T-cell (primary cell): ENCODE results near the gene CHD3. TPM values are rescaled to one million over a fixed set of nuclear protein-coding genes. Genes with fewer than 3 reads are reported as not detected.

ENCODE experiments used
- ATAC-seq, 4 experiments: fragments of 200-7000 bp in 3 of 4; fragments of 150-1000 bp in 1 of 4; cut with Tn5 transposase; replicated peaks in 1 of 4; 1 replicate in 3 of 4; 2 replicates in 1 of 4; pipeline ENCODE4 v1.10.0; 2021; ENCODE audit warnings: moderate library complexity in 3 of 4, mild to moderate bottlenecking in 2 of 4, moderate number of reproducible peaks in 1 of 4
- CTCF ChIA-PET, 2 donors: fragments of 300-600 bp; sonication (Branson Sonifier 250); formaldehyde crosslinking; loops; one replicate each; lab custom pipeline; 2022; ENCODE audit warnings: antibody characterized with exemption in 2 of 2; lab: Charles Lee
- POLR2A ChIA-PET, 2 donors: fragments of 300-600 bp; sonication (Branson Sonifier 250); formaldehyde crosslinking; loops; one replicate each; lab custom pipeline; 2022; ENCODE audit warnings: antibody characterized with exemption in 2 of 2; lab: Charles Lee
- DNase-seq, 35 experiments: peaks; one replicate each; pipeline versions ENCODE4 v3.0.0 to v3.0.0-alpha.2; 2013 to 2023
- H3K27ac ChIP-seq: one replicate; pipeline ENCODE4 v1.5.1; 2013; ENCODE audit warnings: low read length
- H3K27me3 ChIP-seq, 2 experiments: replicated peaks in 1 of 2; 1 replicate in 1 of 2; 2 replicates in 1 of 2; pipeline versions ENCODE4 v1.6.1 to v1.7.0; 2013; ENCODE audit warnings: low read length in 1 of 2, mixed read lengths in 1 of 2; ENCODE audit not compliant: control insufficient read depth in 2 of 2, insufficient read depth in 2 of 2; ENCODE audit errors: extremely low read depth in 1 of 2
- H3K36me3 ChIP-seq, 2 donors: 1 replicate in 1 of 2; 2 replicates in 1 of 2; pipeline versions ENCODE4 v1.6.1 to v1.7.0; 2013; ENCODE audit warnings: low read length in 1 of 2; ENCODE audit not compliant: control insufficient read depth in 2 of 2, insufficient read depth in 1 of 2; ENCODE audit errors: extremely low read depth in 1 of 2
- H3K4me1 ChIP-seq, 2 experiments: 1 replicate in 1 of 2; 2 replicates in 1 of 2; pipeline versions ENCODE4 v1.6.1 to v1.7.0; 2013; ENCODE audit warnings: low read length in 2 of 2, mixed read lengths in 1 of 2; ENCODE audit not compliant: insufficient read depth in 2 of 2, control insufficient read depth in 1 of 2; ENCODE audit errors: extremely low read depth in 1 of 2
- H3K4me3 ChIP-seq, 2 donors: 1 replicate in 1 of 2; 2 replicates in 1 of 2; pipeline versions ENCODE4 v1.5.1 to v1.7.0; 2013; ENCODE audit warnings: mild to moderate bottlenecking in 2 of 2, low read length in 1 of 2, moderate library complexity in 1 of 2; ENCODE audit not compliant: control insufficient read depth in 1 of 2; ENCODE audit errors: extremely low read depth in 1 of 2
- H3K9me3 ChIP-seq: 2 replicates; pipeline ENCODE4 v1.7.0; 2013
- H3K27ac Mint-ChIP-seq, 2 donors: one replicate each; pipeline ENCODE4 v1.8.0; 2020 to 2021; ENCODE audit warnings: mild to moderate bottlenecking in 2 of 2, mixed read lengths in 2 of 2
- H3K27me3 Mint-ChIP-seq, 2 donors: one replicate each; pipeline ENCODE4 v1.8.0; 2021 to 2022; ENCODE audit warnings: mixed read lengths in 2 of 2
- H3K36me3 Mint-ChIP-seq: one replicate; pipeline ENCODE4 v1.8.0; 2021; ENCODE audit warnings: mixed read lengths
- H3K4me1 Mint-ChIP-seq, 3 donors: one replicate each; pipeline ENCODE4 v1.8.0; 2020 to 2022; ENCODE audit warnings: mixed read lengths in 3 of 3, mild to moderate bottlenecking in 1 of 3
- H3K4me3 Mint-ChIP-seq, 3 donors: one replicate each; pipeline ENCODE4 v1.8.0; 2020 to 2022; ENCODE audit warnings: mild to moderate bottlenecking in 3 of 3, mixed read lengths in 3 of 3, moderate library complexity in 3 of 3
- H3K9me3 Mint-ChIP-seq, 3 donors: one replicate each; pipeline ENCODE4 v1.8.0; 2020 to 2022; ENCODE audit warnings: mixed read lengths in 3 of 3
- WGBS: methylation state at CpG from one replicate; pipeline ENCODE4 v1.1.5; 2013; ENCODE audit warnings: missing lambda C conversion rate; ENCODE audit not compliant: insufficient coverage; 5-methylcytosine and 5-hydroxymethylcytosine counted together
- total RNA-seq, 35 experiments: library from RNA in 6 of 35; stranded (reverse) in 6 of 35; fragments of 120-200 nt in 1 of 35; gene quantifications; one replicate each; pipeline versions ENCODE4 v1.2.1 to v1.2.4 and lab custom pipeline; 2013 to 2026

Gene CHD3
- total RNA-seq, 5 donors from 2014 or later (not counting 1 experiment from before 2014, with no cell fraction given): 250 to 331 (median 274) TPM

DNA sequence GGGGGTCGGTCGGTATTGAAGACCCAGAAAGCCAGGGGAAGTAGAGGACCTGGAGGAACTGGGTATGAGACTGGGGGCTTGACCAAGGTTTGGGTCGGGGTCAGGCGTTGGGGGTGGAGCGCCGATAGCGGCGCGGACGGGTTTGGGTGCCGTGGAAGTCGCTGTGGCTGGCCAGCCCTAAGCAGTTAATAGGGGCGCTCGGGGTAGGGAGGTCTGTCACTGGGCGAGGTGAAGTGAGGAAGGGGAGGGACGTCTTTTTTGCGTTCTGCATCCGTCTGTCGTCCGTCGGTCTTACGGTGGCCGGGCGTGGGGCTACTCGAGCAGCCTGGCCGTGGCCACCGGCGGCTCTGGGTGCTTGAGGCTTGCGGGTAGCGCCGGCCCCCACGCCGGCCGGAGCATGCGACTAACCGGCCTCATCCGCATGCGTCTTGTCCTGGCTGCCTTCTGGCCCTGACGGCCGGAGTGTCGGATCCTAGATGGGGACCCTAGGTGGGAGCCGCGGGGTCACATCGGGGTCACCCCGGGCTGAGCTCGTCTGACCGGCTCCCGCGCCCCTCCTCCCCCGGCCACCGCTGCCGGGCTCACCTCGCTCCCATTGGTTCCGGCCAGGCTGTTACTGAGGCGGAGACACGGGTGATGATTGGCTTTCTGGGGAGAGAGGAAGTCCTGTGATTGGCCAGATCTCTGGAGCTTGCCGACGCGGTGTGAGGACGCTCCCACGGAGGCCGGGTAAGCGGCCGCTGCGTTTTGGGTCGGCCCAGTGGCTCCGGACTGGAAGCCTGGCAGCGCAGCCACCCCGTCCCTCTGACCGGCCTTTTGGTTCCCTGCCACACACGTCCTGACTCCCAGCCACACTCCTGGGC, 44.1 kb upstream of the CHD3 start:
- peak overlapping the region; percentile 96 to 98 for H3K27ac Mint-ChIP-seq
- DNase-seq (peak in 34 of 35 experiments; percentile 61 to 90 (median 74)), ATAC-seq (peak; percentile 23 to 51 (median 42))
- Histone ChIP-seq H3K4me1 (peaks cover 31 to 59% of the 10 kb centered on the region in 2 experiments), H3K27me3 (no peaks in the 10 kb centered on the region), H3K9me3 (no peaks in the 10 kb centered on the region), H3K36me3 (peaks cover 5 to 44% of the 10 kb centered on the region in 2 donors), H3K4me3 (peak overlapping the region; percentile 87 to 91), H3K27ac (peak overlapping the region; percentile 100)
- ChIA-PET POLR2A (interaction anchor here (0.5 to 1.6 kb wide), 10 partner anchors 9 to 1014 kb away, joined by 3 to 13 read pairs (median 4); partner anchors contain the start of gene NAA38 (in 1 of the 2)), CTCF (interaction anchor here in 1 of 2 donors (1.2 to 1.7 kb wide), 3 partner anchors 9 to 17 kb away, joined by 3 to 9 read pairs (median 6); partner anchors contain the start of gene NAA38)
- peak overlapping the region; percentile 87 to 100 (median 94) for H3K4me3 Mint-ChIP-seq
- H3K27me3 Mint-ChIP-seq: no peaks in the 10 kb centered on the region
- under 1% methylated on average over 60 of the region's 71 CpGs for WGBS
- H3K9me3 Mint-ChIP-seq: no peaks in the 10 kb centered on the region
- H3K4me1 Mint-ChIP-seq: peaks cover 39 to 56% (median 50%) of the 10 kb centered on the region in 3 donors
- peaks cover 4% of the 10 kb centered on the region for H3K36me3 Mint-ChIP-seq

DNA sequence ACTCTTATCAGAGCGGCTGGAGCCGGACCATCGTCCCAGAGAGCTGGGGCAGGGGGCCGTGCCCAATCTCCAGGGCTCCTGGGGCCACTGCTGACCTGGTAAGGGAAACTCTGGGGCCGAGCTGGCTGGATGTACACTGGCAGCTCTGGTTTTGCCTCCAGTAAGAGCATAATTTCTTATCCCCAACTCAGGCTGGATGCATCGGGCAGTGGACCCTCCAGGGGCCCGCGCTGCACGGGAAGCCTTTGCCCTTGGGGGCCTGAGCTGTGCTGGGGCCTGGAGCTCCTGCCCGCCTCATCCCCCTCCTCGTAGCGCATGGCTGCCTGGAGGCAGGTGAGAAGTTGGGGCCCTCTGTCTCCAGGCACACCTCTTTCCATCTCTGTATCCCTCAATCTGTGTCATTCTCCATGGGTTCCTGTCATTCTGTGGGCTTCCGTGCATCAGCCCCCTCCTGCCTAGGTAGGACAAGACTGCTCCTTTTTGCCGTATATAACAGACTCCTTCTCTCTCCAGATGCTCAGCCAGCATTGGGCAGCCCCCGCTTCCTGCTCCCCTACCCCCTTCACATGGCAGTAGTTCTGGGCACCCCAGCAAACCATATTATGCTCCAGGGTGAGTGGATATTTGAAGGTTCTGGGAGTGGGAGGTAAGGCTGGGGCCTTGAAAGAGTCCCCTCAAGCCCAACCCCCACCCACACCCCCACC, 43.1 kb upstream of the CHD3 start:
- H3K4me1 Mint-ChIP-seq: peaks cover 30 to 46% (median 41%) of the 10 kb centered on the region in 3 donors
- ChIA-PET POLR2A (interaction anchor here (0.6 to 1.6 kb wide), 6 partner anchors 10 to 1015 kb away, joined by 3 to 13 read pairs (median 4); partner anchors contain the start of gene NAA38 (in 1 of the 2)), CTCF (interaction anchor here (0.5 to 1.7 kb wide), 4 partner anchors 10 to 17 kb away, joined by 3 to 9 read pairs (median 4); partner anchors contain the start of gene NAA38 (in 1 of the 2))
- no peaks in the 10 kb centered on the region for H3K27me3 Mint-ChIP-seq
- no peaks in the 10 kb centered on the region for H3K9me3 Mint-ChIP-seq
- H3K4me3 ChIP-seq: peak overlapping the region in 1 of 2 donors; percentile 91
- peak overlapping the region; percentile 55 to 96 for H3K27ac Mint-ChIP-seq
- peak overlapping the region; percentile 100 for H3K27ac ChIP-seq
- no peaks in the 10 kb centered on the region for H3K9me3 ChIP-seq
- H3K27me3 ChIP-seq: no peaks in the 10 kb centered on the region
- peaks cover 5 to 44% of the 10 kb centered on the region in 2 donors for H3K36me3 ChIP-seq
- ATAC-seq: no peak
- peak in 1 of 35 experiments; percentile 28 for DNase-seq
- WGBS: 81% methylated on average over 9 of the region's 15 CpGs
- peak overlapping the region; percentile 87 to 100 (median 94) for H3K4me3 Mint-ChIP-seq
- peaks cover 8% of the 10 kb centered on the region for H3K36me3 Mint-ChIP-seq
- peaks cover 21 to 49% of the 10 kb centered on the region in 2 experiments for H3K4me1 ChIP-seq

- H3K4me1 ChIP-seq: peaks cover 16 to 49% of the 10 kb centered on the region in 2 experiments
- H3K9me3 ChIP-seq: no peaks in the 10 kb centered on the region
- ATAC-seq (no peak), DNase-seq (peak in 2 of 35 experiments; percentile 8 to 10)
- Mint-ChIP-seq H3K36me3 (peaks cover 5% of the 10 kb centered on the region), H3K4me3 (peak overlapping the region; percentile 31 to 100 (median 39)), H3K9me3 (no peaks in the 10 kb centered on the region), H3K27me3 (no peaks in the 10 kb centered on the region), H3K27ac (peak overlapping the region; percentile 46 to 48), H3K4me1 (peaks cover 30 to 46% (median 41%) of the 10 kb centered on the region in 3 donors)
- ChIA-PET CTCF (interaction anchor here in 1 of 2 donors (1.6 to 1.7 kb wide), 2 partner anchors 11 to 15 kb away, joined by 3 to 9 read pairs; partner anchors contain the start of gene NAA38), POLR2A (interaction anchor here (0.6 to 1.6 kb wide), 2 partner anchors 11 to 12 kb away, joined by 3 to 9 read pairs; partner anchors contain the start of genes KDM6B (in 1 of the 2) and NAA38 (in 1 of the 2))
- peaks cover 5 to 40% of the 10 kb centered on the region in 2 donors for H3K36me3 ChIP-seq
- no peak overlapping the region for H3K27ac ChIP-seq
- no peak overlapping the region for H3K4me3 ChIP-seq
- H3K27me3 ChIP-seq: no peaks in the 10 kb centered on the region
- WGBS: 90% methylated on average over 14 of the region's 22 CpGs
These were observed 42.4 kb upstream of the CHD3 start for GRCh38 chr17:7846063-7846735.

GRCh38 chr17:7846765-7847661, 41.6 kb upstream of the CHD3 start:
- Histone ChIP-seq H3K36me3 (peaks cover 5 to 40% of the 10 kb centered on the region in 2 donors), H3K9me3 (no peaks in the 10 kb centered on the region), H3K4me3 (no peak overlapping the region), H3K4me1 (peaks cover 16 to 49% of the 10 kb centered on the region in 2 experiments), H3K27ac (no peak overlapping the region), H3K27me3 (no peaks in the 10 kb centered on the region)
- DNase-seq: peak in 3 of 35 experiments; percentile 15 to 28 (median 24)
- H3K9me3 Mint-ChIP-seq: no peaks in the 10 kb centered on the region
- no peak overlapping the region for H3K27ac Mint-ChIP-seq
- 93% methylated on average over 8 of the region's 34 CpGs for WGBS
- ATAC-seq: no peak
- POLR2A ChIA-PET: no interaction called here
- CTCF ChIA-PET: no interaction called here
- no peaks in the 10 kb centered on the region for H3K27me3 Mint-ChIP-seq
- peak overlapping the region in 1 of 3 donors; percentile 56 for H3K4me3 Mint-ChIP-seq
- peaks cover 35 to 46% (median 46%) of the 10 kb centered on the region in 3 donors for H3K4me1 Mint-ChIP-seq
- H3K36me3 Mint-ChIP-seq: peaks cover 5% of the 10 kb centered on the region

DNA sequence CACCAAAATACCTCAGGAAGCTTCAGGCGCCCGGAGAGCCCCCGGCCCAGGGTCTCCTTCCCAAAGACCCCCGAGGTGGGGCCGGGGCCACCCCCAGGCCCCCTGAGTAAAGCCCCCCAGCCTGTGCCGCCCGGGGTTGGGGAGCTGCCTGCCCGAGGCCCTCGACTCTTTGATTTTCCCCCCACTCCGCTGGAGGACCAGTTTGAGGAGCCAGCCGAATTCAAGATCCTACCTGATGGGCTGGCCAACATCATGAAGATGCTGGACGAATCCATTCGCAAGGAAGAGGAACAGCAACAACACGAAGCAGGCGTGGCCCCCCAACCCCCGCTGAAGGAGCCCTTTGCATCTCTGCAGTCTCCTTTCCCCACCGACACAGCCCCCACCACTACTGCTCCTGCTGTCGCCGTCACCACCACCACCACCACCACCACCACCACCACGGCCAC, 40.4 kb upstream of the CHD3 start:
- ATAC-seq: no peak
- no peaks in the 10 kb centered on the region for H3K9me3 Mint-ChIP-seq
- H3K4me3 Mint-ChIP-seq: no peak overlapping the region
- ChIA-PET POLR2A (interaction anchor here in 1 of 2 donors (0.6 kb wide), 1 partner anchor 84 kb away, joined by 3 read pairs; the partner anchor contains the start of gene TRAPPC1), CTCF (no interaction called here)
- H3K4me1 ChIP-seq: peaks cover 14 to 42% of the 10 kb centered on the region in 2 experiments
- peak in 1 of 35 experiments; percentile 8 for DNase-seq
- WGBS: 83% methylated on average over 17 of the region's 20 CpGs
- H3K27ac Mint-ChIP-seq: no peak overlapping the region
- no peaks in the 10 kb centered on the region for H3K27me3 ChIP-seq
- peaks cover 8 to 48% of the 10 kb centered on the region in 2 donors for H3K36me3 ChIP-seq
- H3K4me3 ChIP-seq: no peak overlapping the region
- no peaks in the 10 kb centered on the region for H3K9me3 ChIP-seq
- peaks cover 5% of the 10 kb centered on the region for H3K36me3 Mint-ChIP-seq
- H3K27me3 Mint-ChIP-seq: no peaks in the 10 kb centered on the region
- H3K27ac ChIP-seq: no peak overlapping the region
- H3K4me1 Mint-ChIP-seq: peaks cover 36 to 40% (median 37%) of the 10 kb centered on the region in 3 donors
